Skin of body (tissue), 2 donors: ENCODE results near the gene ATP11C. TPM values are rescaled to one million over a fixed set of nuclear protein-coding genes. Genes with fewer than 3 reads are reported as not detected.

Source experiments
- DNase-seq: peaks from one replicate; lab custom pipeline; 2025; lab: John Stamatoyannopoulos, UW
- total RNA-seq: library from RNA; depleted of rRNA; stranded (reverse); fragments of >200 nt; gene quantifications from one replicate; pipeline ENCODE4 v1.2.3, GENCODE V29; 2014

Gene ATP11C
- total RNA-seq, 1 donor from 2014 or later: 27.9 TPM

DNA sequence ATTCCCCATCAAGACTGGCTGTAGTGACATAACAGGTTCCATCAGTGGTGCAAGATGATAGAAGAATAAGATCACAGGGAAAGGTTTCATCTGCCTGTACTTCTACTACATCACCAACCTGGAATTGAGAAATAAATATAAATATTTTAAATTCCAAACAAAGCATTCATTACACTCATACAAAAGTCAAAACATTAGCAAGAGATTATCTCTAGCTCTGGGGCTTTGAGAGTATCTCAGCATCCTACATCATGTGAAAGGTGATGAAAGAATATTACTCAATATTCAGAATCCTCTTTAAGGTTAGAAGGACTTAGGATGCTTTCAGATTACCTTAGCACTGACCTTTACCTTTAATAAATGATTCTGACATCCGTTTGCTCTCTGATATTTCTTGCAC is 128.4 kb downstream of the ATP11C start:
- DNase-seq: no peak

DNA sequence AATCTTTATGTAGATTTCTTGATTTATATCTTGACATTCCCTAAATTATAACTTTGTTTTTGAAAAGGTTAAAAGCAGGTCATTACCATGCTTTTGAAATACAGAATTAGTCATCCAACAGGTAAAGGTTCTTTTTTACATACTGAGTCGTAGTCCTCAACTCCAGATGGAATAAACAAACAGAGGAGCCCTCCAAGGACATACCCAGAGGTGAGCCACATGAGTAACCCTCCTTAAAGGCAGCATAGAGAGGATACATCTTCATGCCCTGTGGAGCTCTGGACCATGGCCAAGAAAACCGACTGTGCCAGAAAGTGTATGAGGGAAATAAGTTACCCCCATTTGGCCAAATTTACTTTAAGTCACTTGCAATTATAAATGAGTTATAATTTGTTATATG is 129.6 kb downstream of the ATP11C start:
- DNase-seq: no peak

DNA sequence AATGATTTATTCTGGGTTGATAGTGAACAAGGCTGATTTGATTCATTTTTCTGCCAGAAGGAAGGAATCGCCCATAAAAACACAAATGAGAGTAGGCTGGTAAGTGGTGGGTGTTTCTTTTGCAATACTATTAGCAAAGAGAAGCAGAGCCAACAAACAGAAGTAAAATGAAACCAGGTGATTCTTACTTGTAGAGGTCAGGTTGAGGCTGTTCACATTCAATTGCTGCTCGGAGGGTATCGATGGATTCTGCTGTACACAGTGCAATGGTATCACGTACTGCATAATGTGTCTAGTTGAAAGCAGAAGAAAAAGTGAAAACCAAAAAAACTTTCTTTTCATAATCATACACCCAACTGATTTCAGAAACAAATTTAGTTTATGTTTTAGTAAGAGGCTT is 130.8 kb downstream of the ATP11C start:
- no peak for DNase-seq

DNA sequence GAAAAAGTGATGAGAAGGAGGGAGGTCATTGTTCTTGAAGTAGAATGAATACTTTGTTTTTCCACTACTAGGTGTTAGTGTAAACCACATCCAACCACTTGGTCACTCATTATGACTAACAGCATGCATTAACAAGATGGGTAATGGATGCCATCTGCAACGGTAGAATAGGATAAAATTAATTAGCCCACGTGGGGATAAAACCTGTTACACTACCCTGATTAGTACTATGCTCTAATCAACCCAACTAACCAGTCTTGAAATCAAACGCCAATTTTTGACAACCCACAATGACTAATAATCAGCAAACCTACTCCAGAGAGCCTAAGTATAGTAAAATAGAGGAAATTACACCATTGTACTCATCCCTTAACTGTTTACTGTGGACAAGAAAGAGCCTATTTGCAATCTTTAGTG is 131.4 kb downstream of the ATP11C start:
- DNase-seq: no peak

DNA sequence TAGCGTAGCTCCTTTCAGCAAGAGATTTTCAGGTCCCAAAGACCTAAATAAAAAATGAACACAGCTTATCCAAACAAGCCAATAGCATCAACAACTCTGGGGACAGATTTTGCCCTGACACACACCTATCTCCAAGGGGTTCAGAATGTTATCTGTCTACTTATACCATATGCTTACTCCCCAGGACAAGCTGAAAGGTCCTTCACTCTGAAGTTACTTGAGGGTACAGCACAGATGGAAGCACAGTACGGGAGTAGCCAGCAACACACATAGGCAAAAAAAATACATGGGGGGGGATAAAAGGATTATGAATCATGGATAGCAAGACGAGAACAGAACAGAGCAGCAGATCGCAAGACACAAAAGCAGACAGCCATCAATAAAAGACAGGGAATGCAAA is 134.2 kb downstream of the ATP11C start:
- DNase-seq: no peak

DNA sequence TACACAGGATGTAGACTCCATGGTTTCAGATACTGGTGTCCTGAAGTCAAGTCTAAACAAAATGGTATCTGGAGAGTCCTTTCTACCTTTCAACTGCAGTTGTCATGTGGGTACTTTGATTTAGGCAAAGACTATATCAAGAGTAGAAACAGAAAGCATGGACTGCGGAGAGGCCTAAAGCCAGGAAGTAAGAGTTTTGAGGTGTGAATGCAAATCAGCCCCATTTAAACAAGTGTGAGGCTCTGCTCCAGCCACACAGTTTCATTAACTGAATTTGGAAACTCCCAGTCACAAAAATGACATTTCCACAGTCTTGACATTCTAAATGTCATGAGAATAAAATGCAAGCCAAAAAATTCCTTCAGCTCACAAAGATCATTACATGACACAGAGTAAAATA is 137.7 kb downstream of the ATP11C start:
- DNase-seq: no peak

DNA sequence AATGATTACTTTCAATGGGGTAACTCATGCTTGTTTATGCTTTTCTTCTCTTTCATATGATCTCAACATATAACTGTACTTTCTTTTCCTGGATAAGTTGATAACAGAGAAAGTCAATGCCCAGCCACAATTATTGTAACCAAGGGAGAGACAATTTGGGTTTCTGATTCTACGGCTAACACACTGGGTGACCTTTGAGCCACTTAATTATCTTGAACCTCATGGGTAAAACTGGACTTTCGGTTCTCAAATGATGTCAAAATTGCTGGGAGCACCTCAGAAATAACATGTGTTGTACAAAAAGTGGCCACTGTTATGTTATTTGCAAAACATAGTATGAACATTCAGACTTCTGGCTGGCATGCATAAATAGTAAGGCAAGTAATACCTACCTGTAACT is 145.3 kb downstream of the ATP11C start:
- DNase-seq: no peak

DNA sequence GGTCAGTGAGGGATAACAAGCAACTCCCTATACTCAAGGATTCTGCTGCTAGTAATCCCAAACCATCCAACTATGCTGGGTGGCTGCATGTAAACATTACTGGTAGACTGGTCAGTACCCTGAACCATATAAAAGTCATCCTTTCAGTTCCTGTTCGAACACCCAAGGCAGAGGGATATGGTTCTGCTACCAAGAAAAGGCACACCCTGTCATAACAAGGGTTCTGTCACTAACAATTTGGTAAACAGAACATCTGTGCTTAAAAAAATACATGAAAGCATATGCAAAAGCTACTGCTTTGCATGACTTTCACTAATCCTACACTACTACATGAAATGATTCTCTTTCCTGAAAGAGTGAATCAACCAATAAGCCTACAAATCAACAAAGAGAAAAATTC is 148.0 kb downstream of the ATP11C start:
- DNase-seq: no peak

DNA sequence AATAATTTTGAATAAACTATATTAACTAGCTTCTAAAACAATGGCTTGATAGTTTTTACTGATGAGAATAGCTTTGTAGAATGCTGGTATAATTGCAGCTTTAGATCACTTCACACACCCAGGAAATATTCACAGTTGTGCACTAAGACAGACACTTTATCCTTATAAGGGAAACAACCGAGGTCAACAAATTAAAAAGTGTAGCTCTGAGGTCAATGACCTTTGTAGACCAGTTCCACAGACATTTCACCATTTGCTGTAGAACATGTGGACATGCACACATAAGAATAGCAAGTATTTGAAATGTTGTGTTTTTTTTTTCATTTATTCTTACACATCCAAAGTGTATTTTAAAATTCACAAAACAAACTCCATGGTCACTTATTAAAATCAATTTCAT is 148.9 kb downstream of the ATP11C start:
- DNase-seq: no peak

DNA sequence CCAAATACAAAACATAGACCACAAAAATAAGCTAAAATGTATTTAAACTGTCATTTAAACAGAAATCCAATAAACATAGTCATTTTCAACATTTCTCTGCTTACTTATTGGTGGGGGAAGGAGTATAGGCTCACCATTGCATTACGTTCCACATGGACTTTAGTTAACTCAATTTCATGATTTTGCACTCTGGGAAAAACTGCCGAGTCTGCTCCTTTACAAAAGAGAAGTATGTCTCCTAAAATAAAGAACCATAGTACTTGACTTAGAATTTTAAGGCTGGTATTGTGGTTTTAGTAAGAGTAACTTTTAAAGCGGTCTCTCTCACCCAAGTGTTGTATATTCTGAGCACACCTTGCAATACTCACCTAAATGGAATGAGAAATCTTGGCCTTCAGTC is 149.8 kb downstream of the ATP11C start:
- DNase-seq: no peak

DNA sequence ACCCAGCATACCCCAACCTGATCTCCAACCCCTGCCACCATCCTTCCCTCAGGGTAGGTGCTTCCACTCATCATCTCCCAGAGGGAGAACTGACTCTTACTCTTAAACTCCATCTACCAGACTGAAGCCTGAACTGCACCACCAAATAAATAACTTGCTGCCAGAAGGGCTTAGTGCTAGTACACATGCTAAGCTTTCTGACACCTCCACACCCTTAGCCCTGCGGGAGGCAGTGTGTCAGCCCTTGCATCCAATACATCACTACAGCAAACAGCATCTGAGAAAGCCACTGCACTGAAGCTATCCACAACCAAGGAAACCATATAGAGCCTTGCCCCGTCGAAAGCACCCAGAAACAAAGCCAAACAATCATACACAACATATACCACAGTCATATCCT is 156.3 kb downstream of the ATP11C start:
- no peak for DNase-seq

DNA sequence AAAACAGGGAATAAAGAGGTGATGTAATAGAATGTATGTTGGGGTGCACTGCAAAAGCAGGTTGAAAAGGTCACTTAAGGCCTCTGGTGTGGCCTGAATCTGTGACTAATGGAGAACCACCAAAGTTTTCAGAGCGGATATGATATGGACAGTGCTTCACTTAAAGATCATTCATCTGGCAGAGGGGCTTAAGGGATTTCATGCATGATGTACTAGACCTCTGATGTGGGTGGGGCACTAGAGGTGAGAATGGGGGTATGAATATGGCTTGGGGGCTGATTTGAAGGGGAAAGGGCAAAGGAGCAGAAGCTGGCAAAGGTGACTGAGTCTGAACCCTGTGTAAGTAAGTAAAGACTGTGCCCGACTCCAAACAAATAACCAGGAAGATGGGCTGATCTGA is 162.5 kb downstream of the ATP11C start:
- DNase-seq: no peak

DNA sequence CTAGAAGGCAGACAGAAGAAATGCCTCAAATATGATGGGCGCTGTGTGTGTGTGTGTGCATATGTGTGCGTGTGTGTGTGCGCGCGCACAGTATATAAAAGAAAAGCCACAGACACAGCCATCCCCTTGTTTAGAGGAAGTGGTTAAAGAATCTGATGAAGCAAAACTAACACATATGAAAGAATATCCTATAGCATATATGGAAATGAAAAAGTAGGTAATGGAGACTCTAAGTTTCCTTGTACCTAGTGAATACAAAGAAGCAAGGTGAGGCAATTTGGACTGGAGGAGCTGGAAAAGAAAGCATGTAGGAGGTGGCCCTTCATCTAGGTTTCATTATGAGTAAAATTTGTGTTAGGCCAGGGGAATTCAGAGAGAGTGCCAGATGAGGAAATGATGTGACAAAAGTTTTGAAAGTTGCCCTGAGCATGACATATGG is 166.3 kb downstream of the ATP11C start:
- DNase-seq: no peak

DNA sequence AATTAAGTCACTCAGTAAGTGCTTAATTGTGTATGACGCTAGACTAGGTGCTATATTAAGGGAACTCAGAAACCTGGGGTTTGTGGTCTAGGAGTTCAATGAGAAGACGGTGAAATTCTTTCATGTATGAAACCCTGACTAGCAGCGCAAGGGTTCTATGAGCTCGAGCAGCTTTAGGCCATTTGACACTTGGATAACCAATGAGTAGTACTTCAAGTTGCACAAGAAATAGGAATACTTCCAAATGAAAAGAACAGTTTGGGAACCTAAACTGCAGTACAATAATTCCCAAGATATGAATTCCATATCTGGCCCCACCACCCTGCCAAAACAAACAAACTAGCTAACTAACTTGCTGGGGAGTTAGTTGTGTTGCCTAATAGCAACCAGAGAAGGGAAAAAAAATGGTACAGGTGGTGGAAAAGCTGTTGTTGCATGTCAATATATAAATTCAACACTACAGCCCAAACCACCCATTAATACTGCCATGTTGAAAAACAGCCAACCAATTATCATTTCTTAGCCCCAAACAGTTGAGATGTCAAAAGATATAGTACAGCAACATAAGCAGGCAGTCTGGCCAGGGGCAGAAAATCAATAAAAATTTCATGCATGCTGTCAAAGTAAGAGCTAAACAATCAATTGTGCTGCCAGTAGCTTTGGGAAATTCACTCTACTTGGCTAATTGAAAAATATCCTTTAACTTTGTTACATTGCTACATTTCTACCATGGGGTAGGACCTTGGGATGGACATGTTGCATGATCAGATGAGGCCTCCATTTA is 170.3 kb downstream of the ATP11C start:
- DNase-seq: no peak

DNA sequence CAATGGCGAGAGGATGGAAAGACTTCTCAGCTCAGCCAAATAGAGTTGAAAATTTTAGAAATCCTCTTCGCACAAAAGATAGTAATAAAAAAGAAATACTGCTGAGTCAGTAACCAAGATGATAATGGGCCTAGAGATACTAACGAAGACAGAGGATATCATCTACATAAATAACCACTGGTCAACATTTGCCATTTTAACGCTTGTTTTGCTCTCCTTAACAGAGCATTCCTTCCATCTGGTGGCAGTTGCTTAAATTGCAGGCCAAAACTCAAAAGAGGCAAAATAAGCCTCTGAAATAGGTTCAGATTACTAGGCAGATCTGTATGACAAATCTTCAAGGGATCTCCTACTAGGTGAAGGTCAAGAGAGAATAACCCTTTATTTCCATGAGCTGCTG is 173.2 kb downstream of the ATP11C start:
- no peak for DNase-seq

DNA sequence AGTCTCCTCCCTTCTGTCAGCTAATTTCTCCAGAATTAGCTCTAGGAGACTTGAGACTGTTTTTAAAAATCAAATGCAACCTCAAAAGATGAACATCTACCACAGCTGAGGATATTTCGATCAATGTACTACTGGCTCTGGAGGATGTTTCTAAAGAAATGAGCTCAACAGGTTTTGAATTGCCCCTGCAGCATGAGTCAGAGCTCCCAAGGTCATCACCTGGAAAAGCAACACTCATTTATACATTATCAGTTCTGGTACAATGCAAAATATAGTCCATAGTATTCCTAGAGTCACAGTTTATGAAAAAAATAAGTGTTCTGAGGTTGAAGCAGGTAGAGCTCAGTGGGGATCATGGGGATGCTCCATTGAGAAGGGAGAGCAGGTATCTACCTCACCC is 174.0 kb downstream of the ATP11C start:
- no peak for DNase-seq

DNA sequence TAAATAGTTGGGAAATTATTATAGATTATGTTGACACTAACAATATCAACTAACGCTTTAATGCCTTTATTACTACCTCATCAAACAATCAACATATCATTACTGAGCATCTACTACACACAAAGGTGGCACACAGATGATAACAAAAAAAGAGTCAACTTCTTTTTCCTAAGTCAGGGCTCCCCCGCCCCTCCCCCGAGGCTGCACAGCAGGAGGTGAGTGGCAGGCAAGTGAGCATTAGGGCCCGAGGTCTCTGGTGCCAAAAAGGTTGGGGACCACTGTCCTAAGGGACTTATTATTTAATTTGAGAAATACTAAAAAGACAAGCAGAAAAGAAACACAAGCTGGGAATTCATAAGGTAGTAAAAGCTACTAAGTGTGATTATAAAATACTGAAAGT is 174.6 kb downstream of the ATP11C start:
- DNase-seq: no peak

DNA sequence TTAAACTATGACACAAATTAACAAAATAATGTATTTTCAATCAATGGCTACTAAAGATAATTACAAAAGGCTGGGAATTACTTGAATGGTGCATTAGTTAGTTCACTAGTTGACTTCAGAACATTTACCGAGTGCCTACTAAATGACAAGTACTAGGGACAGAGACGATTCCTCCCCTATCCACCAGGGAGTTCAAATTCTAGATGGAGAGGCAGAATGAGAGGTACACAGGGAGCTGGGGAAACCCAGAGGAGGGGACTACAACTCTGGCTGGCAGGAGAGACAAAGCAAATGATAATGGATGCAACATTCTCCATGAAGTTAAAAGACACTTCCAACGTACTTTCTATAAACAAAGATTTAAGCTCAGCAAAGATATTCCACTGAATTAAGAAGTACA is 181.8 kb downstream of the ATP11C start:
- no peak for DNase-seq

DNA sequence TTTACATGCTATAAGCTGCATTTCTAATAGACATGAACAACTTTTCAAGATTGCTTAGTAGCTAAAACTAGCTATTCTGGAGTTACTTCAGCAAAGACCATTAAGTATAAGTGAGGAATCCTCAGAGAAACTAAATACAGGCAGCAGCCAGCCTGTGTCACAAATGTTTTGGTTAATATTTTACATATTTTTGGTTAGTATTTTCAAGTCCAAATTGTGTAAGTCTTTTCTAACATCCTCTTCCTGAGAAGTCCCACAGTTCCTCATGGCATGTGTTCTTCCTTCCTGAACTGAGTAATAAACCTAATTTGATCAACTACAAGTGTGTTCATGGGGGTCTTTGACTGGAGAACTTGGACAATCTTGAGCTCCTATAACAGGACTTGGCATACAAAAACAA is 182.5 kb downstream of the ATP11C start:
- DNase-seq: no peak

DNA sequence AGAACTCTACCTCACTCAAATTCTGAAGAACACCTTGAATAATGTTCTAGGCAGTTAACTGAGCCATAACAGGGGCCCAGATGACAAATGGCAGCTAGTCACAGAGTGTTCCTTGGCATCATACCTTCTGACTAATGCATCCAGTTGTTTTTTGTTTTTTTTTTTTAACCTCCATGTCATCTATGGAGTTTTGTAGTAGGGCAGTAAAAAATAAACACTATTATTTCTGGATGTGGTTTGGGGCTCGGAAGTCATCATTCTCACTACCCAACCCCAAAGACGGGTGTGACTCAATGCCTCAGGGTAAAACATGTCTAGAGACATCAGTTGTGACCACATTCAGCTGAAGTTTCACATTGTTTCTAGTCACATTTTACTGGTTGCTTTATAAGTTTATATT is 193.7 kb downstream of the ATP11C start:
- no peak for DNase-seq

DNA sequence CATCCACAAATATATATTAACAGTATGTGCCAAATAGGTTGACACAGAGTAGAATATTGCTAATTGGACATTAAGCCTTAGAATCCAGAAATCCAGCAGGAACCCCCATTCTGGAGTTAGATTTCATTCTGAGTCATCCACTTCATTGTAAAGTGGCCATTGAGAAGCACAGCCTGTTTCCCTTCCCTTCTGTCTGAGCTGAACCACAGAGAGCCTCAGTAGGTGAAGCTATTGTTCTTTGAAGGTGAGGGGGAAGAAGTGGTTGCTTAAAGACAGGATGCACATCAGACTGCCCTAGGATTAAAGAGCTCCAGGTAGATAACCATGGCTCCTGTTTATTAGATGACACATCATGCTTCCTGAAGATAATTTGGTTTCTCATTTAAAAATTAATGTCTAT is 194.3 kb downstream of the ATP11C start:
- no peak for DNase-seq

DNA sequence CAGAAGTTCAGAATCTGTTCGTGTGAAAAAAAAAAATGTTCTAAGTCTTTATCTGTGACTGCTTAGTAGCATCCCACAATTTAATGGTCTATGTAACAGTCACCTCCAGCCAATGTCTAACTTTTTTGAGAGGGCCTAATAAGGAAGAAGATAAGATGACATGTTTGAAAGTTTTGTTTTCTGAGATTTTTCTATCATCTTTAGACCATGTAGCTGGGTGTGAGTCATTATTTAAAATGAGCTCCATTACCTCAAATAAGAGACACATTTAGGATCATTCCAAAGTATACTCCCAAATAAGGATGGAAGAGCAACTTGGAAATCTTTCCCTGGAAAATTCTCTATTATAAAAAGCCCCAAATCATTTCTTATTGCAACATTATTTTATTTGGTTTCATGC is 196.7 kb downstream of the ATP11C start:
- no peak for DNase-seq

DNA sequence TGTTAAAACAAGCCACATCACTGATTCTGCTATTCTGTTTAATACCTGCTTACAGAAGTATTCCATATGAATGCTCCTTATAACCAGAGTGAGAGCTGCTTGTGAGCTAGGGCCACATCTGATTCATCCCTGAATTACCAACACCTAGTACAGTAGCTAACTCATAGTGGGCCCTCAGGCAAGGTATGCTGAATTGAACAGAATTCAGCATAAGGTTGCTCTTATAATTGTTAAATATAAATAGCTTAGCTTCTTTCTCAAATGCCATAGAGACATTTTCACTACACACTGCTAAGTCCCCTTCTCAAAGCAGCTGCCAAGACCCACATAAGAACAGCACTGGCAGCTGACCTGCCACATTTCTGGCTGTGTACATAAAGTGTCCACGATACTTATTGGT is 197.9 kb downstream of the ATP11C start:
- no peak for DNase-seq

DNA sequence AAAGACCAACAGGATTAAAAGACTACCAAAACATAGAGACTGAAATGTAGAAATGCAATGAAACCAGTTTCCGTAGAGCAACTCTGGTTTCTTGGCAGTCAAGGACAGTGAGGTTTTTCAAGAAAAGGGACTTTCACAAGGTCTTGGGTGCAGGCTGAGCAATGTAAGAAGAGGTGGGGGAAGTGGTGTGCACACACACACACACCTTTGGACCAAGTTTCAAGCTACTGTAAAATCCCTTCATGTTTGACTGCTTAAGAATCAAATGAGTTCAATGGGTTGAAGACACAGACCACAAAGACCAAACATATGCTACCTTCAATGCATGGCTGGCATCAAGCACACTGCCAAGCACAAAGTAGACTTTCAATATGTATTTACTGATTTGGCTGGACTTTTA is 207.1 kb downstream of the ATP11C start:
- no peak for DNase-seq
